ENCODE data around the gene KIZ.
A peak's percentile ranks its signal among the peaks of the same experiment; 100 is the strongest.

The KIZ gene

DNA sequence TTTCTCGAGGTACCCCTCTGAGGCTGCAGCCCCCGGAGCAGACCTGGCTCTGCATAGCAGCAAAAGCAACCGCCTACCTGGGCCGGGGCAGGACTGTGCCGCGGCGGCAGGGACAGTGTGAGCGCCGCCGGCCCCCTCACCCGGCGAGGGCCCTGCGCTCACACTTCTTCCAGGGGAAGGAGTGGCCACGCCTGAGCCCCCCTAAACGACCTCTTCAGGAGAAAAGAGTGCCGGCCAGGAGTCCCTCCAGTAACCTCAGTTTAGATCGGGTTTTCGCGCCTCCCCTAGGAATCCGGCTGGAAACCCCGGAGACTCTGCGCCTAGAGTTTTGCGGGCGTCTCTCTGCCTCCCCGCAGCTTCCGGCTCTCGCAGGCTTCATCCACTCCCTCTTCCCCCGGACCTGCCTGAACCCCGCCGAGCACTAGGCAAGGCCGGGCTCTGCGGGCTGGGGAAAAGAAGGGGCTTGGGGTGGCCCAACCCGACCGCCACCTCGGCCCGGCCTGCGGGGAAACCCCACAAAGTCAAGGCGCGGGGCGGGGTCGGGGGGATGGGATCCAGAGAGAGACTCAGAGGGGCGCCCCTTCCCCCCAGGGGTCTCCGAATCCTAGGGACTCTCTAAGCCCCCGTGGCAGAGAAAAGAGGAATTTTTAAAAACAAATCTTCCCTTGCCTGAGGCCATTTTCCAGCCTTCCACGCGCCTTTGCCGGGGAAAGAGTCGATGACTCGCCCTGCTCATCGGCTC lies 20.3 kb upstream of the KIZ start:
- no peak for DNase-seq

DNA sequence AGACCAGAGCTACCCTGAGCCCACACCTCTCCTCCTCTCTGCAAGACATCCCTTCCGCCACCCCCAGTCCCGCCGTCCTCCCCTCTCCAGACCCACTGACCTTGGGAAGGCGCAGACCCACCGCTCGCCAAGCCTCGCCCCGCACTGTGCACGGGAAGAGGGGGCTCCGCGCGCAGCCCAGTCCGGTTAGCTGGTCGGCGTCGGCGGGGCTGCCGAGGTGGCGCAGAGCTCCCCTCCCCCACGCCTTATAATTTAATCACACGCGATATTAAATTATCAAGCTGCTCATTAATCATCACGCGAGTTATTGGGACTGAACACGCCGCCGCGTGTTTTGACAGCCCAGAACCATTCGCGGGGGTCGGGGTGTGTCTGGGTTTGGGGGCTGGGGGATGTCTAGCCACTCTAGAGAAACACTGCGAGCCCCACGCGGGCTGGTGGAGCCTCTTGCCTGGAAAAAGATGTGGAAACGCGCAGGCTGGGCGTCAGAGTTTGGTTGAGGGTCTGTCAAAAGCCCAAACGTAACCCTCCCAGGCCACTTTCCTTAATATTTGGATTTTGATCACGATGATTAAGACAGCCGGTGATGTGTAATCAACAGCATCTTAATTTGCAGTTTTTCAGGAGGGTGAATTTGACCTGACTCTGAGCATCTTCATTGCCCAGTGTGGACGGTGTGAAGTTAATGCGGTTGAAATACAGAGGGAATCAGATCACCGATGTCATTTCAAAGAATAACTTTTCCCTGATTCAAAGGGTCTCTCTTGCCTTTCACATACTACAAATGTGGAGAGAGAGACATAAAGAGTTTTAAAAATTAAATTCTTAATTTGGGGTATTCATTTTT lies 19.5 kb upstream of the KIZ start, which contains the start of gene LINC00237:
LINC00237 (minus strand) TSS at position 188 of the 847 bp plus-strand sequence.
- no peak for DNase-seq

- no peak for DNase-seq
Measured at GRCh38 chr20:21109144-21109543, 16.7 kb upstream of the KIZ start.

DNA sequence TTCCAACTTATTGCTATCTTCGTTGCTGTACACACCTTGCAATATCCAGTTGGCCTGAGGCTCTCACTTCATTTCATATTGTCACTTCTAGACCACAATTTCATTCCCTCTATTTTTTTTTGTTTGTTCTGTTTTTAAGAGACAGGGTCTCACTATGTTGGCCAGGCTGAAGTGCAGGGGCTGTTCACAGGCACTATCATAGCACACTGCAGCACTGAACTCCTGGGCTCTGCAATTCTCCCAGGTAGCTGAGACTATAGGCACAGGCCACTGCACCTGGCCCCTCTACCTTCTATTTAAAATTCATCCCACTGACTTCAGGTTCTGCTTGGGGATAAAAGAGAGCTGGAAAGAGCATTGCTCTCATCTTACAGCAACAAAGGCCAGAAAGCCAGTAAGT lies 15.1 kb upstream of the KIZ start:
- no peak for DNase-seq

DNA sequence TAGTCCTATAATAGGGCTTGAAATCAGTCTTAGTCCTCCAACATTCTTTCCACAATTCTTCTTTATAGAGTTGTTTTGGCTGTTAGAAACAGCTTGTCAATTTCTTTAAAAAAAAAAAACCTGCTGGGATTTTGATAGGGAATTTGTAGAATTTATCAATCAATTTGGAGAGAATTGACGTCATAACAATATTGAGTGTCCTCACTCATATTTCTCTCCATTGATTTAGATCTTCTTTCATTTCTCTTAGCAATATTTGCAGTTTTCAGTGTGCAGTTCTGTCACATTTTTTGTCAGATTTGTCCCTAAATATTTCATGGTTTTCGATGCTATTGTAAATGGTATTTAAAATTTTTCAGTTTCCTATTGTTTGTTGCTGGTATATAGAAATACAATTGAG lies 14.5 kb upstream of the KIZ start:
- DNase-seq: no peak

- no peak for DNase-seq
Measured at GRCh38 chr20:21113697-21114096, 12.2 kb upstream of the KIZ start.

DNA sequence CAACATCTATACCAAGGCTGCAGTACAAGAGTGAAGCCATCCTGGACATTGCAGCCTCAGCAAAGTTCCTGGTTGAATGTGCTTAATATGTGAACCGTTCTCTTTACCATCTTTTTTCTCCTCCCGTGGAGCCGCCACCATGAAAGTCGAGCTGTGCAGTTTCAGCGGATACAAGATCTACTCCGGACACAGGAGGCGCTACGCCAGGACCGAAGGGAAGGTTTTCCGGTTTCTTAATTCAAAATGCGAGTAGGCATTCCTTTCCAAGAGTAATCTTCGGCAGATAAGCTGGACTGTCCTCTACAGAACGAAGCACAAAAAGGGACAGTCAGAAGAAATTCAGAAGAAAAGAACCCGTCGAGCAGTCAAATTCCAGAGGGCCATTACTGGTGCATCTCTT lies 11.3 kb upstream of the KIZ start:
- no peak for DNase-seq

- no peak for DNase-seq
Measured at GRCh38 chr20:21117521-21117920, 8.4 kb upstream of the KIZ start.

GRCh38 chr20:21118138-21118537 lies 7.7 kb upstream of the KIZ start:
- DNase-seq: no peak

GRCh38 chr20:21118782-21119181 lies 7.1 kb upstream of the KIZ start:
- DNase-seq: no peak

DNA sequence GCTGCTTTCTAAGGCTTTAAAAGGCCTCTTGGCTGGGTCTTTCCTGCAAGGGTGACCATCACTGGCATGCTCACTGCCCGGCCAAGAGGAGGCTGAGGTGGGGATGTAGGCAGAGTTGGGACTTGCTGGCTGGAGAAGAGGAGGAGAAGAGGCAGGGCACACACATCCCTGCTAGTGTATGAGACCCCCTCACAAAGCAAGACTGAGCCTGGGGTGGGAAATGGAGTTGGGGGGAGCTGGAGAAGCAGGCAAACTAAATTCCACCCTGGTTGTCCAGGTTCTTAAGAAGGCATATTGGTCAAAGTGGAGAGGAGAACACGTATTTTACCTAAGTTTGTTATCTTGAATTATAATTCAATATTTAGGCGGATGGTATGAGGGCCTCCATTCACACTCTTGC lies 1.7 kb upstream of the KIZ start:
- no peak for DNase-seq

GRCh38 chr20:21125072-21125848 lies 622 bp upstream of the KIZ start:
- peak; percentile 73 for DNase-seq

DNA sequence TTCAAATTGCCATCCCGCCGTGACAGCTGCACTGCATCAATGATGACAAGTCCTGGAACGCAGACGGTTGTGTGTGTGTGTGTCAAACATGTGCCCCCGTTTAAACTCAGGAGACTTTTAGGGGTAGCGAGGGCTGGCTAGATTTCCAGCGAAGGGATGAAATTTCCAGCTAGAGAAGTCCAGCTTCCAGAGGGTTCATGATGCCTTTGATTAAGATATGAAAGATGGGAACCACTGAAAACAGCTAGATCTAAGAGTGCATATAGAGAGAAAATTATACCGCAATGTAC lies 644 bp downstream of the KIZ start:
- no peak for DNase-seq

GRCh38 chr20:21127201-21127981 lies 1.5 kb downstream of the KIZ start:
- DNase-seq: no peak

DNA sequence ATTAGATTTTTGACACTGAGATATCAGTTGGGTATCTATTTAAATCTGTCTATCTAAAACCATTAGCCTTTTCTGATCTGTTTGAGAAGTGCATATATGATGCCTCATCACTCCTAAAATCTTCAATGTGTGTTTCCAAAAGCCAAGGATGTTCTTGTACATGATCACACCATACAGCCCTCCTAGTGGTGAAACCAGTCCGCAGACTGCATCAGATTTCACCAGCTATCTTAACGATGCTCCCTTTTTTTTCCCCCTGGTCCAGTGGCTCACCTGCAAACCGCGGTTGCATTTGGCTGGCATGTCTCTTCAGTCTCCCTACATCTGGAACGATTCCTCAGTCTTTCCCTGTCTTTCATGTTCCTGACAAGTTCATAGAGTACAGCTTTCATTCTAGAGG lies 4.0 kb downstream of the KIZ start:
- DNase-seq: no peak

DNA sequence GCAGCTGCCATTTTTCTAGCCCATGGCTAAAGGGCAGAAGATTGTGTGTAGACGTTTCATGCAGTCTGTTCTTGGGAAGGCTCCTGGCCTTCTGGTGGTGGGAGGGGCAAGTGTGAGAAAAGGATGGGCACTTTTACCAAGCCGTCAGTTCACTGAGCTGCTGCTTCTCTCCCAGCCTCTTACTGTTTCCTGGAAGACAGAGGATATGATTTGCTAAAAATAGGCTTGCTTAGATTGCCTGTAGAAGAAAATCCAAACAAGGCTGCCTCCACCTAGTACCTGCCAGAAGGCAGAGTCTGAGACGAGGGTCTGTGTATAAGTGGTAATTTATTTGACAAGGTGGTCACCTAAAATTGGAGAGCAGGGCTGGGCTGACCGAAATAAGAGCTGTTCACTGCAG lies 7.5 kb downstream of the KIZ start:
- DNase-seq: no peak

DNA sequence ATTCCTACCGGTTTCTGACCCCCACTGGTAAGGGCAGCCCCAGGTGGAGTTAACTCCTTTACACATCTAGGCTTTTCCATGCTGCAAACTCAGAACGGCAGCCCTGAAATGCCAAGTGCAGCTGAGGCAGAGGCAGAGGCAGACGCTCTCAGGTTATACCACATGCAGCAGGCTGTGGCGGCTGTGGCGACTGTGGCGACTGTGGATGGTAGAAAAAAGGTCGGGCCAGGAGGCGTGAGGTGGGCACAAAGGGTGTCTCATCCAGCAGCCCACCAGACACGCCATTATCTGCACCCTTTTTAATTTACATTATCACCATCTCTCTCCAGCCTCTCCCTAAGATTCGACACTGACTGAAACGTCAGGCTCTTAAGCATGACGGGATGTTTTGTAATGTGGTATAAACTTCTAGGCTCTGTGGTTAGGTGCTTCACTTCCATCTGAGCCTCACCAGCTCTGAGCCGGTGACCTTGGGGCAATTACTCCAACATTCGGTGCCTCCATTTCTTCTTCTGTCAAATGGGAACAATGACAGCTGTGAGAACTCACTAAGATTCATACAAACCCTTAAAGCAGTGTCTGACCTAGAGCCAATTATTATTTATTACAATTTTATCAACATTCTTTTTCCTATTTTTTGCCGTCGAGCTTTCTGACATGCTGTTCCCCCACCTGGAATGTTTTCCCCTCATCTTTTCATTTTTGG lies 8.2 kb downstream of the KIZ start:
- no peak for DNase-seq

DNA sequence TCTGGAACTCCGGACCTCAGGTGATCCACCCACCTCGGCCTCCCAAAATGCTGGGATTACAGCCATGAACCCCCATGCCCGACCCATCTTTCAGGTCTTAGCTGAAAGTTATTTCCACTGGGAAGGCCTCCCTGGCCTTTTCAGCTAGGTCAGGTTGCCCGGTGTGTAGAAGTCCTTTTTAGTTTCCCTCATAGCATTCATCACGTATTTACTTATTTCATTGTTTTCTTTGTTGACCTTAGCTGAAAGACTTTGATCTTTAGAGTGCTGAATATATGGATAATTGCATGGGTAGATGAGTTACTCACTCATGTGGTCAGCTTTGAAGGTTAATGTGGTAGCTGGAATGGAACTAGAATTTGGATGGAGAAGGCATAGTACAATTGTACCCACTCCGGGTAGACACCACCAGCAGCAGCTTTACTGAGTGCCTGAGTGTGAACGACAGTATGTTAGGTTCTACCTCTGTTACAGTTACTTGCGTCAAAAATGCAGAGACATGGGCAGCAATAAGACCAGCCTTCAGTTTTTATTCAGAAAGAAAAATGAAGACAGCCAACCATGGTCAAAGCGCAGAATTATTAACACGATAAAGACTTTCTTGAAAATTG lies 9.1 kb downstream of the KIZ start:
- no peak for DNase-seq

GRCh38 chr20:21136015-21136732 lies 10.3 kb downstream of the KIZ start:
- no peak for DNase-seq

GRCh38 chr20:21137078-21137477 lies 11.2 kb downstream of the KIZ start:
- peak; percentile 50 for DNase-seq

GRCh38 chr20:21139881-21140566 lies 14.1 kb downstream of the KIZ start:
- no peak for DNase-seq
